Ovary (tissue), 9 donors: ENCODE data around the gene BCL6B. TPM values are rescaled to one million over a fixed set of nuclear protein-coding genes. Genes with fewer than 3 reads are reported as not detected.

Experiments used
- DNase-seq, 5 donors: peaks; one replicate each; pipeline ENCODE4 v3.0.0-alpha.2; 2019 to 2020
- H3K27ac ChIP-seq, 2 donors: fragments of 200-600 bp; one replicate each; pipeline versions ENCODE4 v1.5.1 to v1.8.0; 2019 to 2022
- H3K27me3 ChIP-seq: fragments of 200-600 bp; one replicate; pipeline ENCODE4 v1.8.0; 2022
- H3K36me3 ChIP-seq: fragments of 200-600 bp; sonication (generic); one replicate; pipeline ENCODE4 v1.5.1; 2019
- H3K4me1 ChIP-seq: one replicate; pipeline ENCODE4 v1.8.1; 2013; ENCODE audit warnings: mild to moderate bottlenecking, moderate library complexity; ENCODE audit not compliant: insufficient read depth
- H3K4me3 ChIP-seq: fragments of 200-600 bp; sonication (generic); one replicate; pipeline ENCODE4 v1.5.1; 2017
- H3K9me3 ChIP-seq, 2 donors: fragments of 200-600 bp in 1 of 2; sonication (generic) in 1 of 2; one replicate each; pipeline versions ENCODE4 v1.5.1 to v1.8.1; 2013 to 2019; ENCODE audit warnings: mild to moderate bottlenecking in 1 of 2, moderate library complexity in 1 of 2
- CTCF ChIP-seq, 3 donors: fragments of 450-650 bp in 2 of 3; fragments of 200-600 bp in 1 of 3; IDR thresholded peaks; one replicate each; pipeline versions ENCODE4 v1.5.1 to v1.8.0; 2016 to 2022; ENCODE audit warnings: antibody characterized with exemption in 3 of 3, mild to moderate bottlenecking in 1 of 3
- EP300 ChIP-seq: sonication (generic); formaldehyde crosslinking; IDR thresholded peaks from one replicate; pipeline ENCODE4 v1.6.1; 2017; ENCODE audit warnings: antibody characterized with exemption
- POLR2A ChIP-seq: fragments of 450-650 bp; IDR thresholded peaks from one replicate; pipeline ENCODE4 v1.6.1; 2017; ENCODE audit warnings: antibody characterized with exemption, mild to moderate bottlenecking, moderate library complexity
- WGBS, 3 donors: extraction: QIAGEN DNeasy Blood & Tissue Kit in 1 of 3; methylation state at CpG; one replicate each; pipeline versions ENCODE4 v1.1.5 to v1.1.7; 2013 to 2017; 5-methylcytosine and 5-hydroxymethylcytosine counted together
- intact Hi-C, 4 donors: fragments of 100-400 bp; cut with DNase I; formaldehyde crosslinking; loops; one replicate each; pipeline versions ENCODE4 v1.11.0 to v1.15.1; 2022 to 2023
- microRNA counts: library from miRNA; unstranded; fragments of <30 nt; microRNA quantifications from one replicate; lab custom pipeline; 2016
- polyA plus RNA-seq, 2 donors: library from polyadenylated mRNA; stranded (reverse); fragments of 200-250 nt in 1 of 2; fragments of 350-450 nt in 1 of 2; fragmentation: Illumina TruSeq in 1 of 2; extraction: RNeasy Lipid Tissue Mini Kit (QIAGEN cat#74804) in 1 of 2; gene quantifications; one replicate each; pipeline ENCODE4 v1.2.3, GENCODE V29; 2013 to 2014
- small RNA-seq: library from RNA; depleted of rRNA; stranded (forward); fragments of <200 nt; gene quantifications from one replicate; pipeline ENCODE3, GENCODE V24; 2016
- total RNA-seq, 7 donors: library from RNA; depleted of rRNA in 2 of 7; stranded (reverse); fragments of >200 nt in 2 of 7; fragmentation: NEBNext Ultra II Directional in 3 of 7; extraction: Animal tissue kit (Norgen Biotek cat#: 25700) in 3 of 7; gene quantifications; one replicate each; pipeline versions ENCODE4 v1.1.0 to v1.2.4, GENCODE V29; 2016 to 2023
- donor health status: DM: no; HTN: no; CAD: no; lungs with moderate emphysema.
- donor health status: DM: no; HTN: no; CAD: no.
- donor health status: Bipolar disorder and iron deficiency.
- donor health status: DM: yes; HTN: yes; CAD: no.
- donor health status: DM: no; HTN: no; CAD: no.
- donor health status: DM: yes; HTN: yes; CAD: no.

Gene BCL6B
- total and polyA plus RNA-seq, 9 donors: 0.46 to 13.9 (median 4.8) TPM

GRCh38 chr17:7072406-7072805 lies 49.6 kb downstream of the BCL6B start:
- WGBS, 3 donors: 84 to 88% (median 88%) methylated on average over 2 of the region's 2 CpGs
- intact Hi-C loops: no loop called here
- no peak for TF ChIP-seq EP300
- no peak for TF ChIP-seq POLR2A
- no peak for TF ChIP-seq CTCF (IDR thresholded peaks at IDR 0.05)
- no peaks in the 10 kb centered on the region for H3K27me3 ChIP-seq
- H3K4me3 ChIP-seq: no peak overlapping the region
- no peak overlapping the region for H3K27ac ChIP-seq
- H3K4me1 ChIP-seq: no peaks in the 10 kb centered on the region
- DNase-seq: no peak
- no peaks in the 10 kb centered on the region for H3K36me3 ChIP-seq
- H3K9me3 ChIP-seq: peaks cover 0 to 9% of the 10 kb centered on the region in 2 donors

GRCh38 chr17:7074931-7075330 lies 52.1 kb downstream of the BCL6B start:
- no peak for DNase-seq
- no peak overlapping the region for H3K4me3 ChIP-seq
- no peak for TF ChIP-seq EP300
- no peak for TF ChIP-seq POLR2A
- TF ChIP-seq CTCF (IDR thresholded peaks at IDR 0.05): no peak
- WGBS, 3 donors: 78 to 81% (median 79%) methylated on average over 14 of the region's 14 CpGs
- no peaks in the 10 kb centered on the region for H3K9me3 ChIP-seq
- intact Hi-C loops: no loop called here
- no peak overlapping the region for H3K27ac ChIP-seq
- H3K27me3 ChIP-seq: no peaks in the 10 kb centered on the region
- no peaks in the 10 kb centered on the region for H3K4me1 ChIP-seq
- no peaks in the 10 kb centered on the region for H3K36me3 ChIP-seq

GRCh38 chr17:7077911-7078546 lies 55.2 kb downstream of the BCL6B start:
- Histone ChIP-seq H3K36me3 (no peaks in the 10 kb centered on the region), H3K4me3 (no peak overlapping the region), H3K27ac (no peak overlapping the region), H3K9me3 (no peaks in the 10 kb centered on the region), H3K27me3 (no peaks in the 10 kb centered on the region), H3K4me1 (no peaks in the 10 kb centered on the region)
- no peak for TF ChIP-seq POLR2A
- no peak for TF ChIP-seq EP300
- no peak for TF ChIP-seq CTCF (IDR thresholded peaks at IDR 0.05)
- WGBS, 3 donors: 81 to 88% (median 83%) methylated on average over 7 of the region's 7 CpGs
- no peak for DNase-seq
- intact Hi-C loops: no loop called here

- no peak overlapping the region for H3K27ac ChIP-seq
- H3K27me3 ChIP-seq: no peaks in the 10 kb centered on the region
- H3K4me3 ChIP-seq: no peak overlapping the region
- DNase-seq: no peak
- H3K36me3 ChIP-seq: no peaks in the 10 kb centered on the region
- H3K4me1 ChIP-seq: no peaks in the 10 kb centered on the region
- intact Hi-C loops: no loop called here
- 86 to 87% (median 86%) methylated on average over 10 of the region's 10 CpGs for WGBS, 3 donors
- TF ChIP-seq CTCF (IDR thresholded peaks at IDR 0.05) (no peak), EP300 (no peak), POLR2A (no peak)
- H3K9me3 ChIP-seq: no peaks in the 10 kb centered on the region
These were observed 55.9 kb downstream of the BCL6B start for GRCh38 chr17:7078711-7079110.

MicroRNA genes within 50 kb of the gene (microRNA counts, 767-probe panel; counts per million panel counts)
- microRNA hsa-miR-195-5p (lab: Ali Mortazavi, UCI) (4,802 counts per million, percentile 93 among the panel's probes with 10 or more counts), microRNA hsa-miR-497-5p (lab: Ali Mortazavi, UCI) (3,886 counts per million, percentile 89 among the panel's probes with 10 or more counts)

Small RNA genes within 50 kb of the gene (small RNA-seq; reads per million reads assigned to genes)
- gene AC120057.1: not detected

Other genes with a start within 250 kb of the BCL6B start
- gene FBXO39, start 246.8 kb upstream of the BCL6B start, total RNA-seq: 1 to 10 TPM in 3 of 7 donors, under 1 TPM in 4; 0.11 to 2.4 (median 0.81) TPM
- gene FBXO39, start 246.8 kb upstream of the BCL6B start, polyA plus RNA-seq: 1 to 10 TPM in 1 of 2 donors, under 1 TPM in 1; 0.88 to 1.2 TPM
- gene TEKT1, start 191.3 kb upstream of the BCL6B start, total RNA-seq: 10 to 100 TPM in 1 of 7 donors, 1 to 10 TPM in 2, under 1 TPM in 2, not detected in 2; 0.94 to 19.3 (median 2.1) TPM
- under 1 TPM in 1 of 2 donors, not detected in 1; 0.06 TPM for gene TEKT1, start 191.3 kb upstream of the BCL6B start, polyA plus RNA-seq
- under 1 TPM in 3 of 7 donors, not detected in 4; 0.51 to 0.74 (median 0.62) TPM for gene ALOX12, start 27.0 kb upstream of the BCL6B start, total RNA-seq
- gene ALOX12, start 27.0 kb upstream of the BCL6B start, polyA plus RNA-seq: under 1 TPM in 1 of 2 donors, not detected in 1; 0.05 TPM
- 100 to 1,000 TPM in 6 of 7 donors, 10 to 100 TPM in 1; 80.1 to 211 (median 179) TPM for gene RNASEK, start 10.4 kb upstream of the BCL6B start, total RNA-seq
- 100 to 1,000 TPM; 192 to 295 TPM for gene RNASEK, start 10.4 kb upstream of the BCL6B start, polyA plus RNA-seq
- gene SLC16A13, start 13.0 kb downstream of the BCL6B start, total RNA-seq: 1 to 10 TPM in 4 of 7 donors, under 1 TPM in 3; 0.12 to 2.8 (median 1.2) TPM
- gene SLC16A13, start 13.0 kb downstream of the BCL6B start, polyA plus RNA-seq: 1 to 10 TPM; 1.2 TPM
- 10 to 100 TPM in 1 of 7 donors, 1 to 10 TPM in 5, not detected in 1; 1.2 to 14.4 (median 2.9) TPM for gene SLC16A11, start 21.0 kb downstream of the BCL6B start, total RNA-seq
- gene SLC16A11, start 21.0 kb downstream of the BCL6B start, polyA plus RNA-seq: 1 to 10 TPM in 1 of 2 donors, not detected in 1; 3.9 TPM
- gene CLEC10A, start 57.2 kb downstream of the BCL6B start, total RNA-seq: 1 to 10 TPM in 6 of 7 donors, under 1 TPM in 1; 0.98 to 2.9 (median 2.2) TPM
- gene CLEC10A, start 57.2 kb downstream of the BCL6B start, polyA plus RNA-seq: 1 to 10 TPM; 3.5 to 9.4 TPM
- under 1 TPM in 5 of 7 donors, not detected in 2; 0.20 to 0.72 (median 0.60) TPM for gene ASGR2, start 91.8 kb downstream of the BCL6B start, total RNA-seq
- under 1 TPM; 0.24 to 0.37 TPM for gene ASGR2, start 91.8 kb downstream of the BCL6B start, polyA plus RNA-seq
- 1 to 10 TPM in 4 of 7 donors, under 1 TPM in 3; 0.63 to 3.3 (median 1.0) TPM for gene ASGR1, start 156.3 kb downstream of the BCL6B start, total RNA-seq
- 1 to 10 TPM in 1 of 2 donors, under 1 TPM in 1; 0.20 to 1.3 TPM for gene ASGR1, start 156.3 kb downstream of the BCL6B start, polyA plus RNA-seq
- 10 to 100 TPM; 11.0 to 67.7 (median 34.5) TPM for gene DLG4, start 196.8 kb downstream of the BCL6B start, total RNA-seq
- 10 to 100 TPM; 25.1 to 27.8 TPM for gene DLG4, start 196.8 kb downstream of the BCL6B start, polyA plus RNA-seq
- 100 to 1,000 TPM; 303 to 638 (median 374) TPM for gene ACADVL, start 196.9 kb downstream of the BCL6B start, total RNA-seq
- 100 to 1,000 TPM; 277 to 381 TPM for gene ACADVL, start 196.9 kb downstream of the BCL6B start, polyA plus RNA-seq
- 10 to 100 TPM; 36.9 to 80.6 (median 61.3) TPM for gene DVL2, start 211.5 kb downstream of the BCL6B start, total RNA-seq
- gene DVL2, start 211.5 kb downstream of the BCL6B start, polyA plus RNA-seq: 10 to 100 TPM in 1 of 2 donors, 1 to 10 TPM in 1; 8.2 to 49.0 TPM
- gene PHF23, start 216.4 kb downstream of the BCL6B start, total RNA-seq: 10 to 100 TPM; 19.4 to 57.7 (median 41.0) TPM
- 10 to 100 TPM; 23.3 to 42.5 TPM for gene PHF23, start 216.4 kb downstream of the BCL6B start, polyA plus RNA-seq
- 1,000 to 10,000 TPM in 1 of 7 donors, 100 to 1,000 TPM in 6; 526 to 1,303 (median 619) TPM for gene GABARAP, start 219.4 kb downstream of the BCL6B start, total RNA-seq
- gene GABARAP, start 219.4 kb downstream of the BCL6B start, polyA plus RNA-seq: 1,000 to 10,000 TPM in 1 of 2 donors, 100 to 1,000 TPM in 1; 763 to 1,518 TPM
- gene CTDNEP1, start 228.7 kb downstream of the BCL6B start, total RNA-seq: 100 to 1,000 TPM in 5 of 7 donors, 10 to 100 TPM in 2; 42.3 to 136 (median 123) TPM
- 100 to 1,000 TPM in 1 of 2 donors, 10 to 100 TPM in 1; 82.5 to 256 TPM for gene CTDNEP1, start 228.7 kb downstream of the BCL6B start, polyA plus RNA-seq
- gene ELP5, start 229.2 kb downstream of the BCL6B start, total RNA-seq: 10 to 100 TPM; 18.7 to 55.7 (median 40.6) TPM
- gene ELP5, start 229.2 kb downstream of the BCL6B start, polyA plus RNA-seq: 10 to 100 TPM; 35.1 to 56.0 TPM
- 100 to 1,000 TPM in 1 of 7 donors, 1 to 10 TPM in 4, under 1 TPM in 1, not detected in 1; 0.53 to 102 (median 6.3) TPM for gene CLDN7, start 239.4 kb downstream of the BCL6B start, total RNA-seq
- gene CLDN7, start 239.4 kb downstream of the BCL6B start, polyA plus RNA-seq: 1 to 10 TPM in 1 of 2 donors, under 1 TPM in 1; 0.27 to 1.1 TPM